Epidermal melanocyte (primary cell): ENCODE data around the gene BAAT.

ENCODE experiments used
- DNase-seq: peaks from one replicate; pipeline ENCODE4 v3.0.0; 2011; ENCODE audit warnings: low spot score; ENCODE audit not compliant: insufficient read length

Gene BAAT

GRCh38 chr9:101324245-101324804, 60.5 kb downstream of the BAAT start:
- no peak for DNase-seq

GRCh38 chr9:101323129-101323528, 61.7 kb downstream of the BAAT start:
- no peak for DNase-seq

DNA sequence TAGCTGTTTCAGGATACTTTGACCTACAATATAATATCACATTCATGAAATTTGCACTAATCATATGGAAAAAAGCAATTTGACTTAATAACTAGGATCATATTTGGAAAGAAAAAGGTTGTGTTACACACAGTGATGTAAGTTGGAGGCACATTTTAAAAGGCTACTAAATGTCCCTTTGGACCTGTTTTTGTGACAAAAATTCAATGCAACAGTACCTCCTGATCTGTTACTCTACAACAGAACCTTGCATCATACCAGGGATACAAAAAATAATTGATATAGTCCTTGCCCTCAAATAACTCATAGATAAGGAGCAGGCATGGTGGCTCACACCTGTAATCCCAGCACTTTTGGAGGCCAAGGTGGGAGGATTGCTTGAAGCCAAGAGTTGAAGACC, 67.1 kb downstream of the BAAT start:
- no peak for DNase-seq

- DNase-seq: no peak
These were observed 69.7 kb downstream of the BAAT start for GRCh38 chr9:101315112-101315450.

- DNase-seq: no peak
These were observed 72.1 kb downstream of the BAAT start for GRCh38 chr9:101312661-101313060.

- DNase-seq: peak; percentile 31
These were observed 72.9 kb downstream of the BAAT start for GRCh38 chr9:101311758-101312420.

GRCh38 chr9:101311191-101311590, 73.6 kb downstream of the BAAT start:
- DNase-seq: no peak
